GM12875 (cell line): Measurements from ENCODE around the gene CTSW.
A peak's percentile ranks its signal among the peaks of the same experiment; 100 is the strongest.
"Not testable (repeated sequence)": the region's sequence is repeated elsewhere in the genome, so short reads cannot be mapped to it uniquely, and the experiment has no call there.

Experiments
- H3K4me3 ChIP-seq: one replicate; pipeline ENCODE4 v1.5.1; 2011; ENCODE audit warnings: low read depth, low read length, control low read depth
- CTCF ChIP-seq: IDR thresholded peaks from 2 replicates; pipeline ENCODE4 v1.5.1; 2011; ENCODE audit warnings: low read depth, mild to moderate bottlenecking, control low read depth, inconsistent platforms, low read length, moderate library complexity, borderline replicate concordance; ENCODE audit not compliant: insufficient read depth

The CTSW gene, protein sequence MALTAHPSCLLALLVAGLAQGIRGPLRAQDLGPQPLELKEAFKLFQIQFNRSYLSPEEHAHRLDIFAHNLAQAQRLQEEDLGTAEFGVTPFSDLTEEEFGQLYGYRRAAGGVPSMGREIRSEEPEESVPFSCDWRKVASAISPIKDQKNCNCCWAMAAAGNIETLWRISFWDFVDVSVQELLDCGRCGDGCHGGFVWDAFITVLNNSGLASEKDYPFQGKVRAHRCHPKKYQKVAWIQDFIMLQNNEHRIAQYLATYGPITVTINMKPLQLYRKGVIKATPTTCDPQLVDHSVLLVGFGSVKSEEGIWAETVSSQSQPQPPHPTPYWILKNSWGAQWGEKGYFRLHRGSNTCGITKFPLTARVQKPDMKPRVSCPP

DNA sequence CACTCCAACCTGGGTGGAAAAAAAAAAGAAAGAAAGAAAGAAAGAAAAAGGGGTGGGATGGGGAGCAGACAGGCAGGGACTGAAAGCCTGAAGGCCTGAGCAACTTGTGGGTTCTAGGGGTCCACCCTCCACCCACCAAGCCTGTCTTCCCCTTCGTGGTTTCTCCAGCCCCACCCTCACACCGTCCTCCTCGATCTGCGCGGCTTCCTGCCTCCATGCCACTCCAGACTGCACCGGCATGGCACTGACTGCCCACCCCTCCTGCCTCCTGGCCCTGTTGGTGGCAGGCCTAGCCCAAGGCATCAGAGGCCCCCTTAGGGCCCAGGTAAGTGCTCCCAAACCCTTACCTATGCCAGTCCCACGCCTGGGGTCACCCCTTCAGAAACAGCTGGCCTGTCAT lies at the start of gene CTSW:
TSS of gene CTSW (plus strand) at position 221 of the 400 bp plus-strand sequence. CDS start at position 239, 18 bp downstream.
- no peak within 1 kb of the TSS for H3K4me3 ChIP-seq
- TF ChIP-seq CTCF: no peak

GRCh38 chr11:65832231-65832630 lies 47.4 kb upstream of the CTSW start:
- H3K4me3 ChIP-seq: not testable (repeated sequence)

- no peak for TF ChIP-seq CTCF
- peak within 1 kb of the TSS; percentile 80 for H3K4me3 ChIP-seq
Measured at GRCh38 chr11:65833297-65834030, 46.2 kb upstream of the CTSW start, which contains the start of gene SNX32. Gene SNX32, plus strand, starts transcription at chr11:65833963. Its CDS starts 103 bp downstream, at chr11:65834066.

GRCh38 chr11:65834202-65834601 lies 45.4 kb upstream of the CTSW start:
- no peak for TF ChIP-seq CTCF
- H3K4me3 ChIP-seq: peak overlapping the region; percentile 80

DNA sequence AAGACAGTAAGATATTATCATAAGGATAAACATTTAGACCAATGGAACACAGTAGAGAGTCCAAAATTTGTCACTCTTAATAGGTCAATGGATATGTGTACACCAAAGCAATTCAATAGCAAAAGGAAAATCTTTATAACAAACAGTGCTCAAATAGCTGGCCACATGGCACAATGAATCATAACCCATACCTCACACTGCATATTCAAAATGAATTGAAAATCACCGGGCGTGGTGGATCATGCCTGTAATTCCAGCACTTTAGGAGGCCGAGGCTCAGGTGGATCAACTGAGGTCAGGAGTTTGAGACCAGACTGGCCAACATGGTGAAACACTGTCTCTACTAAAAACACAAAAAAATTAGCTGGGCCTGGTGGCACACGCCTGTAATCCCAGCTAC lies 37.5 kb upstream of the CTSW start:
- no peak overlapping the region for H3K4me3 ChIP-seq
- no peak for TF ChIP-seq CTCF

- H3K4me3 ChIP-seq: no peak overlapping the region
Measured at GRCh38 chr11:65843811-65844210, 35.8 kb upstream of the CTSW start.

More at GRCh38 chr11:65843811-65844210, 35.8 kb upstream of the CTSW start:
- TF ChIP-seq CTCF: no peak
